ENCODE results near the gene RGS12. TPM values are rescaled to one million over a fixed set of nuclear protein-coding genes. Genes with fewer than 3 reads are reported as not detected.

The RGS12 gene
- total and polyA plus RNA-seq, 2 of the 8 experiments (the other 6 are each of a cell fraction or from before 2014, with no cell fraction given) = 6.0 to 16.4 TPM

DNA sequence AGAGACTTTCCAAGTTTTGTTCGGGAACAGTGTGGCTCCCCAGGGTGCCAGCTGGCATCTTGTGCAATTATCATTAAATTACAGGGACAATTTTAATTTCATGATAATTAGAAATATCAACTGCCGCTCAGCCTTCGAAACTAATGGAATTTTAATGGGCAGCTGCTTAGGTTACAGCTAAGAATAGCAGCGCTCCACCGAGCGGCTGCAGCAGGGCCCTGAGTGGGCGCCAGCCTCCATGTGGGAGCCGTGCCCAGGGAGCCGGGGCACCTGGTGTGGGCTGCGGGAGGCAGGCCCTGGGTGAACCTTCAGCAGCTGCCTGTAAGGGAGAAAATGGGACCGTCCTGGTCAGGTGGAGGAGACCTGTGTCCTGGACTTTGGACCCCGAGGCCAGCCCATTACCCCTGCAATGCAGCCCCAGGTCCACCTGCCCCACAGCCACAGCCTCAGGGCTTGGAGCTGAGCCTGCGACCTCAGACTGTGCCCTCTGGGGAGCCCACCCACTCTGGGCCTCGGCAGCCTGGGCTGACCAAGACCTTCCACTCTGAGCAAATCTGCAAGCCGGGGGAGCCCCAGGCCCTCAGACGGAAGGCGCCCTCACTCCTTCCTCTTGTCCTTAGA is 22.7 kb upstream of the RGS12 start:
- Histone ChIP-seq H3K27me3 (replicated peaks in 1 of 4; ENCODE audit: control insufficient read depth in 3 of 4, extremely low read depth in 1 of 4, insufficient read depth in 3 of 4, low read length in 3 of 4) (no peaks in the 10 kb centered on the region), H3K4me3 (ENCODE audit: extremely low read depth in 1 of 4, insufficient read depth in 2 of 4, low read depth in 3 of 4, low read length in 4 of 4) (no peak overlapping the region), H3K9me3 (ENCODE audit: insufficient read depth in 2 of 2, low read depth in 1 of 2, low read length in 1 of 2) (no peaks in the 10 kb centered on the region), H3K14ac (ENCODE audit: insufficient read length) (no peak overlapping the region), H2BK20ac (ENCODE audit: low read length) (no peak overlapping the region), H3K4me1 (replicated peaks in 1 of 4; ENCODE audit: control insufficient read depth in 3 of 4, insufficient read depth in 4 of 4, low read length in 3 of 4) (peaks cover 0 to 6% (median 0%) of the 10 kb centered on the region in 4 experiments; a peak in 1 of 7 replicates), H3K18ac (ENCODE audit: extremely low read depth, low read length) (no peak overlapping the region), H3K56ac (replicated peaks; ENCODE audit: insufficient read length, low read depth, low read length) (no peak overlapping the region), H2BK120ac (replicated peaks; ENCODE audit: low read depth, low read length) (no peak overlapping the region), H4K91ac (replicated peaks; ENCODE audit: insufficient read length, low read length) (no peak overlapping the region), H2BK5ac (ENCODE audit: low read depth, low read length) (no peak overlapping the region), H3K27ac (ENCODE audit: low read depth, low read length) (no peak overlapping the region), H3K4ac (replicated peaks; ENCODE audit: insufficient read length, low read depth, low read length) (no peak overlapping the region), H2BK15ac (ENCODE audit: low read length) (no peak overlapping the region), H2AK5ac (ENCODE audit: low read depth, low read length) (no peak overlapping the region), H3K9ac (replicated peaks in 1 of 4; ENCODE audit: extremely low read depth in 1 of 4, low read depth in 3 of 4, low read length in 3 of 4) (no peak overlapping the region), H3K36me3 (ENCODE audit: control insufficient read depth in 2 of 4, insufficient read depth in 4 of 4, low read length in 3 of 4) (no peaks in the 10 kb centered on the region), H2AFZ (ENCODE audit: low read length) (no peak overlapping the region), H3K23me2 (ENCODE audit: low read depth, low read length) (no peaks in the 10 kb centered on the region), H3K4me2 (ENCODE audit: insufficient read depth in 1 of 2, low read depth in 2 of 2, low read length in 2 of 2) (no peak overlapping the region), H3K23ac (ENCODE audit: insufficient read length) (no peak overlapping the region), H2BK12ac (ENCODE audit: low read depth, low read length) (no peak overlapping the region), H4K20me1 (replicated peaks in 1 of 2; ENCODE audit: control insufficient read depth in 1 of 2, insufficient read depth in 2 of 2, low read length in 2 of 2) (no peaks in the 10 kb centered on the region), H3K79me1 (ENCODE audit: low read depth, low read length) (no peaks in the 10 kb centered on the region), H4K5ac (ENCODE audit: insufficient read length, low read depth, low read length) (no peak overlapping the region), H3K79me2 (ENCODE audit: control insufficient read depth in 1 of 2, insufficient read depth in 2 of 2, low read length in 2 of 2) (no peaks in the 10 kb centered on the region), H4K8ac (ENCODE audit: extremely low read depth, insufficient read depth, low read length) (no peak overlapping the region)
- CTCF ChIA-PET (ENCODE audit: partially characterized antibody) = interaction anchor here (0.6 to 2.8 kb wide), 5 partner anchors 15 to 1321 kb away, joined by 3 to 10 read pairs (median 3); no protein-coding TSS in a partner anchor
- POLR2A ChIA-PET (ENCODE audit: partially characterized antibody) = interaction anchor here (1.3 to 1.7 kb wide), 2 partner anchors 13 to 21 kb away, joined by 3 to 4 read pairs; no protein-coding TSS in a partner anchor
- DNase-seq (ENCODE audit: low read depth in 1 of 2, low spot score in 2 of 2) (peak in 1 of 2 experiments; percentile 44), FAIRE-seq (no peak)
- 89% methylated on average over 17 of the region's 17 CpGs; no CpG with 5 or more reads in 1 of the 2 experiments for WGBS, 2 experiments (ENCODE audit: extremely low coverage in 1 of 2, insufficient coverage in 1 of 2, insufficient read length in 1 of 2, insufficient replicate concordance in 2 of 2, low coverage in 1 of 2, low lambda C conversion rate in 2 of 2, missing lambda C conversion rate in 1 of 2)
- TF ChIP-seq JUN (IDR thresholded peaks at IDR 0.05; ENCODE audit: low read depth, low read length) (no peak), TBP (IDR thresholded peaks at IDR 0.05; ENCODE audit: low read depth, low read length) (no peak), SP4 (IDR thresholded peaks at IDR 0.05; ENCODE audit: low read length) (no peak), TEAD4 (IDR thresholded peaks at IDR 0.05; ENCODE audit: low read depth, low read length) (no peak), YY1 (IDR thresholded peaks at IDR 0.05; ENCODE audit: low read depth, low read length) (no peak), SP2 (IDR thresholded peaks at IDR 0.05; ENCODE audit: low read length) (no peak), EZH2 (IDR thresholded peaks at IDR 0.05; ENCODE audit: low read depth, low read length, severe bottlenecking) (no peak), GABPA (IDR thresholded peaks at IDR 0.05; ENCODE audit: borderline replicate concordance, insufficient read depth, low read length) (no peak), RFX5 (IDR thresholded peaks at IDR 0.05; ENCODE audit: borderline replicate concordance, low read depth, low read length) (no peak)

All from H1 (cell line).